Measurements from ENCODE around the gene FYN.
"Not testable (repeated sequence)": the region's sequence is repeated elsewhere in the genome, so short reads cannot be mapped to it uniquely, and the experiment has no call there.

The FYN gene

DNA sequence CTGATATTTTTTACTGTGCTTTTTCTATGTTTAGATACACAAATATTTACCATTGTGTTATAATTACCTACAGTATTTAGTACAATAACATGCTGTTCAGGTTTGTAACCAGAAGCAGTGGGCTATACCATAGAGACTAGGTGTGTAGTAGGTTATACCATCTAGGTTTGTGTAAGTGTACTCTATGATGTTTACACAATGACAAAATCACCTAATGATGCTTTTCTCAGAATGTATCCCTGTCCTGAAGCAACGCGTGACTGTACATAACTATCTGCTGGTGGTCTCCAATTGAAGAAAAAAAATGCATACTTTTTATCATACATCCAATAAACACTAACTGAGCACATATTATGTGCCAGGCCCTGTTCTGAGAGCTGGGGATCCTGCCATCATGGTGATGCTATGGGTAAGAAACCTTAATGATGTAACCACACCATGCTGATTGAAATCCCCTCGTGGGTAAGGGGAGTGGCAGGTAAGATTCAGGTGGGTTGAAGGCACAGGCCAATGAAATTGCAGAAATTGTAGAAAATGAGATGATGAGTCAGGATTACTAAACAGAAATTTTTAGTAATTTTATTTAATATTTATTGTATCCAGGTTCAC is 76.8 kb downstream of the FYN start:
- peak overlapping the region; percentile 57 for H3K27ac Mint-ChIP-seq

DNA sequence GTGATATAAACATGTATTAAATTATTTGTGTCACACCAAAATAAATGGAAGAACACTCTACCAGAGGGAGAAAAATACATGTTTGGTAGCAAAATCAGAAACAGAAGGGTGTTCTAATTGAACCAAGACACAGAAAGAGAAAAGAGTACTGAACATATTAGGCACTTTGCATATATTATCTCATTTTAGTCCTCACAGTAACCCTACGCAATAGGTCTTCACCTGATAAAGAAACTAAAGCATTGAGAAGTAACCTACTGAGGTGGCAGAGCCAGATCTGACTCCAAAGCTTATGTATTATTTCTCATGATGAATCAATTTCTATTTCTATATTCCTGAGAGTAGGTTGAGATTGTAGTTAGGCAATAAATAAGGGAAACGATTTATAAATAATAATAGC is 77.7 kb downstream of the FYN start:
- H3K27me3 Mint-ChIP-seq (ENCODE audit: low read depth), result no peaks in the 10 kb centered on the region
- peak overlapping the region; percentile 79 for H3K27ac Mint-ChIP-seq
- H3K9me3 Mint-ChIP-seq, result no peaks in the 10 kb centered on the region
- no peak for DNase-seq (ENCODE audit: low spot score)
- peak overlapping the region; percentile 59 for H3K4me3 Mint-ChIP-seq
- peaks cover 60% of the 10 kb centered on the region for H3K4me1 Mint-ChIP-seq (ENCODE audit: low read depth)
- peaks cover 7% of the 10 kb centered on the region for H3K36me3 Mint-ChIP-seq (ENCODE audit: low read depth)

More for the DNA sequence above, 76.8 kb downstream of the FYN start:
- Mint-ChIP-seq H3K4me3 (no peak overlapping the region), H3K36me3 (ENCODE audit: low read depth) (peaks cover 8% of the 10 kb centered on the region), H3K9me3 (no peaks in the 10 kb centered on the region), H3K27me3 (ENCODE audit: low read depth) (no peaks in the 10 kb centered on the region), H3K4me1 (ENCODE audit: low read depth) (peaks cover 60% of the 10 kb centered on the region)
- DNase-seq (ENCODE audit: low spot score), result no peak

DNA sequence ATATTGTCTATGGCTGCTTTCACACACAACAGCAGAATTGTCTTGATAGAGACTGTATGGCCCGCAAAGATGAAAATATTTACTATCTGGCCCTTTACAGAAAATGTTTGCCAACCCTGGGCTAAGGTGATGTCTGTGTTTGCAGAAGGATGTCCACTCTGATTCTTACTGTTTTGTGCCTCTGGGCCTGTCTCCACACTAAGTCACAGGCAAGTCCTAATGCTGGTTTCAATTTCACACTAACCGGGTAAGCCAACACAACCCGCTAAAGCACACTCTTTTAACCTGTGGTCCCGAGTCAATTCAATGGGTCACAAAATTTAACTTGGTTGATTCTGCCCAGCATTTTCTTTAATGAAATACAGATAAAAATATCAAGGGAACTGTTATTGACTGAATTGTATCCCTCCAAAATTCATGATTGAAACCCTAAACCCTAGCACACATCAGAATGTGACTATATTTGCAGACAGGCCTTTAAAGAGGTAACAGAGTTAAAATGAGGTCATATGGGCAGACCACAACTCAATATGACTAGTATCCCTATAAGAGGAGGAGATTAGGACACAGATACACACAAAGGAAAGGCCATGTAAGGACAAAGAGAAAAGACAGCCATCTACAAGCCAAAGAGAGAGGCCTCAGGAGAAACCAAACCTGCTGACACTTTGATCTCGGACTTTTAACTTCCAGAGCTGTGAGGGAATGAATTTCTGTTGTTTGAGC is 78.4 kb downstream of the FYN start:
- no peak for DNase-seq (ENCODE audit: low spot score)
- H3K27ac Mint-ChIP-seq, result peak overlapping the region; percentile 79
- peaks cover 63% of the 10 kb centered on the region for H3K4me1 Mint-ChIP-seq (ENCODE audit: low read depth)
- peaks cover 7% of the 10 kb centered on the region for H3K36me3 Mint-ChIP-seq (ENCODE audit: low read depth)
- H3K9me3 Mint-ChIP-seq, result no peaks in the 10 kb centered on the region
- peak overlapping the region; percentile 59 for H3K4me3 Mint-ChIP-seq
- no peaks in the 10 kb centered on the region for H3K27me3 Mint-ChIP-seq (ENCODE audit: low read depth)

DNA sequence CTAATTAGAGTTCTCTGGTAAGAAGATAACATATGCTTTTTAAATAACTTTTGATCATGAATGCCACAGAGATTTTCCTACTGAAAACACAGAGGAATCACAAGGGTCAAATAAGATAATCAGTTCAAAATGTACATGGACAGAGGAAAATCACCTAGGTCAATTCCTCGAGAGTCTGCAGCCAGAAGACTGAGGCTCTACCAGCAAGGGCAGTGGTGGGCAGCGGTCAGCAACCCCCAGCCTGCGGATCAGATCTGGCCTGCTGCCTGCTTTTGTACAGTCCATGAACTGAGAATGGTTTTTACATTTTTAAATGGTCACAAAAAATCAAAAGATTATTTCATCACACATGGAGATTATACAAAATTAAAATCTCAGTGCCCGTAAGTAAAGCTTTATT is 79.0 kb downstream of the FYN start:
- peak overlapping the region; percentile 59 for H3K4me3 Mint-ChIP-seq
- H3K9me3 Mint-ChIP-seq, result no peaks in the 10 kb centered on the region
- no peak for DNase-seq (ENCODE audit: low spot score)
- no peaks in the 10 kb centered on the region for H3K27me3 Mint-ChIP-seq (ENCODE audit: low read depth)
- peaks cover 59% of the 10 kb centered on the region for H3K4me1 Mint-ChIP-seq (ENCODE audit: low read depth)
- peak overlapping the region; percentile 79 for H3K27ac Mint-ChIP-seq
- H3K36me3 Mint-ChIP-seq (ENCODE audit: low read depth), result peaks cover 7% of the 10 kb centered on the region

DNA sequence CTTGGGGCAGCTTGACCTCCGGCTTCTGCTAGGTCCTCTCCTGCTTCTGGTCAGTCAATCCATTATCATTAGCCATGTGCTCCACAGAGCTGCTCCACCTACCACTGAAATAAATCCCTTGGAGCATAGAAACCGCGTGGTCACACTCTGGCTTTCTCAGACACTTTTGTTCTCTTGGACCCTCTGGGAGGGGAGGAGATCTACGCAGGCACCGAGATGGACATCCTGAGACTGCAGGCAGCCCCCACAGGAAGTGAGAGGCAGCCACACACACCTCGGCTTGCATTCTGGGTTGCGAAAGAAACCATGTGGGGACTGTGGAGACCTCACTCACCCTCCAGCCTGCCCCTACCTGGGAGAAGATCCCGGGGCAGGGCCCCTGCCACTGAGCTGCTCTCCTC is 79.5 kb downstream of the FYN start:
- H3K9me3 Mint-ChIP-seq, result no peaks in the 10 kb centered on the region
- peak overlapping the region; percentile 59 for H3K4me3 Mint-ChIP-seq
- DNase-seq (ENCODE audit: low spot score), result peak; percentile 47
- H3K27ac Mint-ChIP-seq, result peak overlapping the region; percentile 78
- peaks cover 7% of the 10 kb centered on the region for H3K36me3 Mint-ChIP-seq (ENCODE audit: low read depth)
- H3K27me3 Mint-ChIP-seq (ENCODE audit: low read depth), result no peaks in the 10 kb centered on the region
- peaks cover 55% of the 10 kb centered on the region for H3K4me1 Mint-ChIP-seq (ENCODE audit: low read depth)

DNA sequence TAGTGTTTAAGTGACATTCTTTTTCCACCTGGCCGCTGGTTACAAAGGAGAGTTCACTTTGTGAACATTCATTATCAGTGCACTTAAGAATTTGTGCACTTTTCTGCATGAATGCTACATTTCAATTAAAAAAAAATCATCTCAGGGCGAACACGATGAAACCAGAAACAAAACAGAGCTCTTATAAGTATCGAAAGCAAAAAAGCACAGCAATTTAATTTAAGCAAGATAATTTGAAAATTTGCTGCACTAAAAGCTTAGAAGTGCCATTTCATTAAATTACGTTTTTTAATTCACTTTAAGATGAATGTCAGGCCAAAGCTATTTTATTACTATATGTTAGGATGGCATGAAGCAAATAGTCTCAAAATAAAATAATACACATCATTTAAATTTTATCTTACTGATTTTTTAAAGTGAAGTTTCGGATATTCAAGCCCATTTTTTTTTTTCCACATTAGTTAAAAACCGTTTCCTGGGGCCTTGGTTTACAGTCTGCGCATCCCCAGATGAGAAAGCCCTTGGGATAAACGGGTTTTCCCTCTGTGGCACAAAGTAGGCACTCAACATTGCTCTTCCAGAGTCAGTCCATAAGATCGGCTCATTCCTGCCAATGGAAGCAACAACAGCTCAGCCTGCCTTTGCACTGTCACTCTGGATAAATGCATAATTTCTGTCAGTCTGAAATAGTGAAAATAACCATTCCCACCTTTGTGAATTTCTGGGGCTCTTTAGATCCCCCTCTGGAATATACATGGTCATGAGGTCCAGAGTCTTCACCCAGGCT is 80.1 kb downstream of the FYN start:
- Mint-ChIP-seq H3K9me3 (no peaks in the 10 kb centered on the region), H3K36me3 (ENCODE audit: low read depth) (peaks cover 7% of the 10 kb centered on the region), H3K27me3 (ENCODE audit: low read depth) (no peaks in the 10 kb centered on the region), H3K4me3 (peak overlapping the region; percentile 59), H3K27ac (peak overlapping the region; percentile 78), H3K4me1 (ENCODE audit: low read depth) (peaks cover 54% of the 10 kb centered on the region)
- no peak for DNase-seq (ENCODE audit: low spot score)

DNA sequence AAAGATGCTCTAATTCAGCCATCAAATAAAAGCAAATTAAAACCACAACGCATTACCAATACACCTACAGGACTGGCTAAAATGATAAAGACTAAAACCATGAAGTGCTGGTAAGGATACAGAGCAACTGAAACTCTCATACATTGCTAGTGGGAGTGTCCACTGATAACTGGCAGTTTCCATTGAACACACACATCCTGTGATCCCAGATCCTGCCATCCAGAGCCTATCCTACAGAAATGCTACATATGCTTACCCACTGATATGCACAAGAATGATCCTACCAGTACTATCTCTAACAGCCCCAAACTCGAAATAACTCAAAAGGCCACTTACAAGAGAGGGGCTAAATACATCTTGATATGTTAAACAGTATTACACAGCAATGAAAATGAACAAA is 81.0 kb downstream of the FYN start:
- peaks cover 8% of the 10 kb centered on the region for H3K36me3 Mint-ChIP-seq (ENCODE audit: low read depth)
- H3K27ac Mint-ChIP-seq, result peak overlapping the region; percentile 32
- no peaks in the 10 kb centered on the region for H3K27me3 Mint-ChIP-seq (ENCODE audit: low read depth)
- no peak for DNase-seq (ENCODE audit: low spot score)
- no peak overlapping the region for H3K4me3 Mint-ChIP-seq
- peaks cover 55% of the 10 kb centered on the region for H3K4me1 Mint-ChIP-seq (ENCODE audit: low read depth)
- H3K9me3 Mint-ChIP-seq, result no peaks in the 10 kb centered on the region

DNA sequence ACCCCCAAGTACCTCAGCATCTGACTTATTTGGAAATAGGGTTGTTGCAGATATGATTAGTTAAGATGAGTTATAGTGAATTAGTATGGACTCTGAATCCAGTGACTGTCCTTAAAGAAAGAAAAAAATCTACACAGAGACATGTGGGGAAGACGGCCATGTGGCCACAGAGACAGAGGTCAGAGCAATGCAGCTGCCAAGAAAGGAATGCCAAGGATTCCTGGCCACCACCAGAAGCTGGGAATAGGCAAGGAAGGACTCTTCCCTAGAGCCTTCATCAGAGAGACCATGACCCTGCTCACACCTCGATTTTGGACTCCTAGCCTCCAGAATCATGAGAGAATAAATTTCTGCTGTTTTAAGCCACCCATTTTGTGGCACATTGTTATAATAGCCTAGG is 81.8 kb downstream of the FYN start:
- Mint-ChIP-seq H3K27ac (no peak overlapping the region), H3K4me3 (no peak overlapping the region)

DNA sequence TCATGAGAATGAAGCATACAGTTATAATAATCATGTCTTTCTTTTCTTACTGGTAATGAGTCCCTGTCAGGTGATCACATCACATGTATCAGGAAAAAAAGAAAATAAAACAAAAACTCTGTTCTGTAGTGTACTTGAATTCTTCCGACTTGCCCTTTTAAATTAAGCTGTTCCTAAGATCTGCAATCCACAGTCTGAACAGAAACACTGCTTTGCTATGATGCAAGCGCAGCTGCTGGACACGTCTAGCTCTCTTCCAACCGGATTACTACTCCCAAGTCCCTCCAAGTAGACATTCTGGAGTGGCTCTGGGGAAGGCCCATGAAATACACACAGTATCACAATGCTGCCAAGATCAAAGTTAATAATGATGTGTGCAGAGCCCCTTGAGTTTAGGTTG is 83.7 kb downstream of the FYN start:
- no peak for DNase-seq (ENCODE audit: low spot score)
- H3K9me3 Mint-ChIP-seq, result no peaks in the 10 kb centered on the region
- no peaks in the 10 kb centered on the region for H3K27me3 Mint-ChIP-seq (ENCODE audit: low read depth)
- peaks cover 44% of the 10 kb centered on the region for H3K4me1 Mint-ChIP-seq (ENCODE audit: low read depth)
- peaks cover 23% of the 10 kb centered on the region for H3K36me3 Mint-ChIP-seq (ENCODE audit: low read depth)
- H3K27ac Mint-ChIP-seq, result no peak overlapping the region
- H3K4me3 Mint-ChIP-seq, result no peak overlapping the region

More for the DNA sequence above, 81.8 kb downstream of the FYN start:
- H3K27me3 Mint-ChIP-seq (ENCODE audit: low read depth), result no peaks in the 10 kb centered on the region
- H3K9me3 Mint-ChIP-seq, result no peaks in the 10 kb centered on the region
- peaks cover 53% of the 10 kb centered on the region for H3K4me1 Mint-ChIP-seq (ENCODE audit: low read depth)
- H3K36me3 Mint-ChIP-seq (ENCODE audit: low read depth), result peaks cover 13% of the 10 kb centered on the region
- no peak for DNase-seq (ENCODE audit: low spot score)

DNA sequence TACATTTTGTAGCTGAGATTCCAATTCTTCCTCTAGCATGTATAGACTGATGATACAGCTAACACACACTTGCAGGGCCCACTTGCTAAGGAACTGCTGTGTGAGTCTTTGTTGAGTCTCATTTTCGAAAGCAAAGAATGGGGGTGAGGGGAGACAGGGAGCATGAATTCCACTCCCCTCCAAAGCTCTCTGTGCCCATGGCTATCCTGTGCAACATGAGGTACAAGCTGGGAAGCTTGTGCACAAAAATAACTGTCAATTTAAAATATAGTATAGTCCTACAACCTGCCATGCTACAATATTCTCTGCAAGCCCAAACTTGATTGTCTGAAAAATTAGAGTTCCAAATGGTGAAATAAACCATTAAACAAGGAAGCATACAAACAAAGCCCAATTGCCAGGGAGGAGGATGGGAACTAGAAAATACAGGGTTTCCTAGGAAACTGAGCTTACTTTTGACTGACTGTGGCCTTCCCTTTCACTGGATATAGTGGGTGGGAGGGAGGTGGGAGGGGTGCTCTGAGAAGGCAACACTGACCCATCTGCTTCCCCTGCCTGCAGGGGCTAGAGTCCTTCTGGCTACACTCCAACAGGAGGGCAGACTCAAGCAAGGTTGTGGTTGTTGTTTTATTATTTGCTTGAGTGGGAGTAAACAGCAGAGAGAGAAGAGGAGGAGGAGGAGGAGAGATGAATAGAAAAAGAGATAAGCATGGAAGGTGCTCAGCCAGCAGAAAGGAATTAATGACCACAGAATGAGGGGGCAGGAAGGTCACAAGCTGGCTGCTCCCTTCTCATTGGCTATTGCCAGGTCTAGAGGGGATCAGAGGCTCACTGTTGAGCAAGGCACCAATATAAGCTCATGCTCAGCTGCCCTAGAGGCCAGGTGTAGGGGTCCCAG is 84.6 kb downstream of the FYN start:
- peaks cover 42% of the 10 kb centered on the region for H3K4me1 Mint-ChIP-seq (ENCODE audit: low read depth)
- H3K36me3 Mint-ChIP-seq (ENCODE audit: low read depth), result peaks cover 24% of the 10 kb centered on the region
- DNase-seq (ENCODE audit: low spot score), result no peak
- no peaks in the 10 kb centered on the region for H3K9me3 Mint-ChIP-seq
- no peak overlapping the region for H3K4me3 Mint-ChIP-seq
- H3K27me3 Mint-ChIP-seq (ENCODE audit: low read depth), result no peaks in the 10 kb centered on the region
- no peak overlapping the region for H3K27ac Mint-ChIP-seq

DNA sequence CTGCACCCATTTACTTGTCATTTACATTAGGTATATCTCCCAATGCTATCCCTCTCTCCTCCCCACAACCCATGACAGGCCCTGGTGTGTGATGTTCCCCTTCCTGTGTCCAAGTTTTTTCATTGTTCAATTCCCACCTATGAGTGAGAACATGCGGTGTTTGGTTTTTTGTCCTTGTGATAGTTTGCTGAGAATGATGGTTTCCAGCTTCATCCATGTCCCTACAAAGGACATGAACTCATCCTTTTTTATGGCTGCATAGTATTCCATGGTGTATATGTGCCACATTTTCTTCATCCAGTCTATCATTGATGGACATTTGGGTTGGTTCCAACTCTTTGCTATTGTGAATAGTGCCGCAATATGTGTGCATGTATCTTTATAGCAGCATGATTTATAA is 87.1 kb downstream of the FYN start:
- H3K27ac Mint-ChIP-seq; H3K4me3 Mint-ChIP-seq; H3K27me3 Mint-ChIP-seq (ENCODE audit: low read depth); H3K9me3 Mint-ChIP-seq; DNase-seq (ENCODE audit: low spot score): not testable (repeated sequence)
- Mint-ChIP-seq H3K4me1 (ENCODE audit: low read depth) (peaks cover 40% of the 10 kb centered on the region), H3K36me3 (ENCODE audit: low read depth) (peaks cover 24% of the 10 kb centered on the region)

DNA sequence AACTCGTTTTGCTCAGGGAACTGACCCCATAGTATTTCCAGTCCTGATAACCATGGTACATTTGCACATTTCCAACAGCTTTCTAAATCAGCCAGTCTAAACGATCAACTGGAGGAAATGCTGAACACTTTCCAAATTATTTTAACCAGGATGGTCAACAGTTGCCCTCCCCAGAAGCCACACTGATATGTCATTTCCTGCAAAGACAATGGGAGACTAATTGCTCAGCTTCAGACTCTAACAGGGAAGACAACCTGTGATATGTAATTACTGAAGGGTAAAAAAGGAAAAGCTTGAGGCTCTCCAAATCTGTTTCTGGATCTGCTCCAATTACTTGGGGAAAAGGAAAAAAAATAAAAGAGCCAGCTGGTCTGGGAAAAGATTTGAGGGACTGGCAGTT is 88.8 kb downstream of the FYN start:
- no peak overlapping the region for H3K27ac Mint-ChIP-seq
- peaks cover 32% of the 10 kb centered on the region for H3K36me3 Mint-ChIP-seq (ENCODE audit: low read depth)
- peaks cover 47% of the 10 kb centered on the region for H3K4me1 Mint-ChIP-seq (ENCODE audit: low read depth)
- H3K4me3 Mint-ChIP-seq, result no peak overlapping the region
- no peaks in the 10 kb centered on the region for H3K9me3 Mint-ChIP-seq
- no peak for DNase-seq (ENCODE audit: low spot score)
- no peaks in the 10 kb centered on the region for H3K27me3 Mint-ChIP-seq (ENCODE audit: low read depth)

DNA sequence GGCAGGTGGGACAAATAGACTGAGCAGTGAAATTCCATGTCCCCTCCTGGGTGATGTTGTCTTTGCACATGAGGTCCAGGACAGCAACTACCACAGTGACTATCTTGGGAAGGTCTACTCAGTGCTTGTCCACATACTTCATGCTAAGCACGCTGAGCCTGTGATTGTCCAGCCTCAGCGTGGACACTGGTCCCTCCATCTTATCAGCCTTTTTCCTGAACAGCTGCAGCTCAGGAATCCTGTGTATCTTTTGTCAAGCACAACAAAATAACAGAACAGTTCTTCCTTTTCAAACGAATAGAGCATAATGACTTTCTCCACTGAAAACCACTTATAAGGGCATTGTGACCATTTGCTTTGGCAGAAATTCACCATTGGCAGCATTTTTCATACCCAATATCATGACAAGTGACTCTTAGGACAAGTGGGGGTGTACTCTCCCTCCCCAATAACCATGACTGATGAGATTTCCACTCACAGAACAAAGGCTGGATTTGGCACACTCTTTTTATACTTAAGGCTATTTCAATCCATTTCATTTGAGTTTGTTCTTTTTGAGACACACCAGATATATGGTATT is 90.3 kb downstream of the FYN start:
- peaks cover 59% of the 10 kb centered on the region for H3K4me1 Mint-ChIP-seq (ENCODE audit: low read depth)
- H3K36me3 Mint-ChIP-seq (ENCODE audit: low read depth), result peaks cover 39% of the 10 kb centered on the region
- no peak overlapping the region for H3K27ac Mint-ChIP-seq

More for the DNA sequence above, 90.3 kb downstream of the FYN start:
- H3K27me3 Mint-ChIP-seq (ENCODE audit: low read depth), result no peaks in the 10 kb centered on the region
- no peak for DNase-seq (ENCODE audit: low spot score)
- H3K9me3 Mint-ChIP-seq, result no peaks in the 10 kb centered on the region
- no peak overlapping the region for H3K4me3 Mint-ChIP-seq

Measured in T-helper 2 cell treated with Interferon-gamma antibody and Interleukin-4, amounts not matched to agents 5 μg/mL and 100 μg/mL, for 36 hours (primary cell).